A549 treated with CORT108297 at 1 μM for 4 hours (cell line): ENCODE measurements around the gene UAP1L1. TPM values are rescaled to one million over a fixed set of nuclear protein-coding genes. Genes with fewer than 3 reads are reported as not detected.

ENCODE experiments used
- total RNA-seq: library from RNA; stranded (reverse); fragments of 200-300 nt; extraction: Qiagen RNA extraction; gene quantifications from 5 replicates; pipeline ENCODE4 v1.2.3, GENCODE V29; 2022

The UAP1L1 gene, protein sequence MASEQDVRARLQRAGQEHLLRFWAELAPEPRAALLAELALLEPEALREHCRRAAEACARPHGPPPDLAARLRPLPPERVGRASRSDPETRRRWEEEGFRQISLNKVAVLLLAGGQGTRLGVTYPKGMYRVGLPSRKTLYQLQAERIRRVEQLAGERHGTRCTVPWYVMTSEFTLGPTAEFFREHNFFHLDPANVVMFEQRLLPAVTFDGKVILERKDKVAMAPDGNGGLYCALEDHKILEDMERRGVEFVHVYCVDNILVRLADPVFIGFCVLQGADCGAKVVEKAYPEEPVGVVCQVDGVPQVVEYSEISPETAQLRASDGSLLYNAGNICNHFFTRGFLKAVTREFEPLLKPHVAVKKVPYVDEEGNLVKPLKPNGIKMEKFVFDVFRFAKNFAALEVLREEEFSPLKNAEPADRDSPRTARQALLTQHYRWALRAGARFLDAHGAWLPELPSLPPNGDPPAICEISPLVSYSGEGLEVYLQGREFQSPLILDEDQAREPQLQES
- total RNA-seq = 9.5 to 17.0 TPM (median 12.6 TPM) in 5 replicates

GRCh38 chr9:137077010-137077747 is at the start of gene UAP1L1:
Gene UAP1L1, plus strand, starts transcription at chr9:137077517. Its CDS starts 16 bp downstream, at chr9:137077533.

DNA sequence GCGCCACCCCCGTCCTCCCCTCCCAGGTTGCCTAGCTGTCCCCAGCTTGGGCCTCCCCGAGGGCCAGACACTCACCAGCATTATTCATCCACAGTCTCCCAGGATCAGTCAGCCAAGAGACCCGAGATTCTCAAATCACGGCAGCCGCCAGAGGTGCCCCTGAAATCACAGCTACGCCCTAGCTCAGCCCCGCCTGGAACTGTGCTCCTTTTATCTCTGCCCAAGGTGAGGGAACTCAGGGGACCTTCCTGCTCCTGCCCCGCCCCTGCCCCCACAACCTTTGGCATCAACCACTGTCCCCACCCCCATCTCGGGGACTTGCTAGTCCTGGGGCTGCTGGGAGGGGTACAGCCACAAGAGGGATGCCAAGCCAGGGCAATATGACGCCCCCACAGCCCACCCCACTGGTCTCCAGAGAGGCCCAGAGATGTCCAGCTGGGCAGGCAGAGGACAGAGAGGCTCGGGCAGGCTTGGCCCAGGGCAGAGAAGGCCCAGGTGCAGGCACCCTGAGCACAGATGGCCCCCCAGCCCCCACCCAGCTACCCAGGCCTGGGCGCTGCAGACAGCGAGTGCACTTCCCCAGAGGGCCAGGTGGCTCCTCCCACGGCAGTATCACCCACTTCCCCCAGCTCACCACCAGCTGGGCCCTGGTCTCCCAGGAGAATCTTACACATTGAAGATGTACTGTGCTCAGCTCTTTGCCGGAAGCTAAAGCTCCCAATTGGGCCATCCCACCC is 45.2 kb upstream of the UAP1L1 start, which contains the start of gene FUT7:
FUT7 (minus strand) TSS at position 185 of the 737 bp plus-strand sequence; CDS start at position 88, 97 bp downstream.

GRCh38 chr9:137046088-137046787 is 31.1 kb upstream of the UAP1L1 start, which contains the start of gene NPDC1:
Gene NPDC1, minus strand, starts transcription at chr9:137046177. Its CDS starts 188 bp downstream, at chr9:137045989.

DNA sequence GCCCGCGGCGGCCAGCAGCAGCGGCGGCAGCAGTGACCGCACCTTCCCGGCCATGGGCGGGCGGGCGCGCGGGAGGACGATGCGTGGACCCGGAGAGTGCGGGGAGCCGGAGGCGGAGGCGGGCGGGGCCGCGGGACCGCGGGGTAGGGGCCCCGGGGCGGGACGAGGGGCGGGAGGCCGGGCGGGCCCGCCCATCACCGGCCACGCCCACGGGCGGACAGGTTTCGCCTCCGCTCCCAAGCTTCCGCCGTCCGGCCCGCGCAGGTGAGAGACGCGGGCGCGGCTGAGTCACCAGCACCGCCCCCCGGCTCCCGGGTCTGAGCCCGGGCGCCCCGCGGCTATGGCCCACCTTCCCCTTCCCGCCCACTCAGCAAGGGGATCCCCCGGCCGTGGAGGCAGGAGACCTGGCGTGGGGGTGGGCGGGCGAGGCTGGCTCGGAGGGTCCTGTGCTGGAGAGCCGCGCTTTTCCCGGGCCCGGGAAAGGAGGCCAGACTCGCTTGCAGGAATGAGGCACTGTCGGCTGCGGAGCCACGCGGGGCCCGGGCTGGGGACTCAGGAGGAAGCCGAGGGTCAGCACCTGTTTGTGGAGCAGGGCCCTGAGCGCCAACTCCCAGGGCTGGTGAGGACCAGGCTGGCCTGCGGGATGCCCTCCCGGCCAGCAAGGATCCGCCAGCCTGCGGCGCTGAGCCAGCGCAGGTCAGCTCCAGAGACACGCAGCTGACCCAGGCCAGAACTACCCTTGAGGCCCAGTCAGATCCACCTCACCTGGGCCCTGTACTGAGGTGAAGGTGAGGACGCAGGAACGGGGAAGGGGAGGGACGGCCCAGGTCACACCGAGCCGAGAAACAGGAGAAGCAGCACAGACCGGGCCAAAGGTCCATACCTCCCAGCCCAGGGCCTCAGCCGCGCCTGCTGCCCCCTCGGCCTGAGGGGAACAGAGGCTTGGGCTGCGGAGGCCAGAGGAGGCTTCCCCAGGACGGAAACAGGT is 23.1 kb upstream of the UAP1L1 start, which contains the start of gene ENTPD2:
ENTPD2 (minus strand) TSS at position 118 of the 988 bp plus-strand sequence; CDS start at position 54, 64 bp downstream.

GRCh38 chr9:137070201-137070905 is 7.0 kb upstream of the UAP1L1 start, which contains the start of gene SAPCD2:
Gene SAPCD2, minus strand, starts transcription at chr9:137070557. Its CDS starts 97 bp downstream, at chr9:137070460.

DNA sequence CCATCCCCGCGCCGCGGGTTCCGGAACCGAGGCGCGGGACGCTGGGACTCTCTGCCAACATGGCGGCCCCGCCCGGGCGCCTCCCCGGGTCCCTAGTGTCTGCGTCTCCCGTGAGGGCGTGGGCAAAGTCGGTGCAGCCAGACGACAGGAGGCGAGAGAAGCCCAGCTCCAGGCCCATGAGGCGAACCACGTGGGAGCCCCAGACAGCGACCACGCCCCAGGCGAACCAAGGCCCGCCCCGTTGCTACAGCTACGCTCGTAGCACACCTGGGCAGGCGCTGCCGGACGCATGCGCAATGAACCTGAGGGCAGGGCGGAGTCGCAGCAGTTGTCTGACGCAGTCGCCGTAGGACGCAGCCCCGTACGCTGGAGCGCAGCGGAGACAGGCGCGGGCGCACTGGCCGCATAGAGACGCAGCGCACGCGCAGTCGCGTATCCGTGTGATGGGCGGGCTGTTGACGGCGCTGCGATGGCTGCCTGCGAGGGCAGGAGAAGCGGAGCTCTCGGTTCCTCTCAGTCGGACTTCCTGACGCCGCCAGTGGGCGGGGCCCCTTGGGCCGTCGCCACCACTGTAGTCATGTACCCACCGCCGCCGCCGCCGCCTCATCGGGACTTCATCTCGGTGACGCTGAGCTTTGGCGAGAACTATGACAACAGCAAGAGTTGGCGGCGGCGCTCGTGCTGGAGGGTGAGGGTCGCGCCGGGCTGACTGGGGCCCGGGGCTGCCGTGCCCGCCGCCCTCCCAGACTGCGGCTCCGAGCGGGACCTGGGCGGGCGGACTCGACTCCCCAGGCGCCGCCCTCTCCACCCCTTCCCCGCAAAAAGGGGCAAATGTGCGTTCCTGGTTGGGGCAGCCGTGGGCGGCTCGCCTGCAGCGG is 9.5 kb downstream of the UAP1L1 start, which contains the start of gene MAN1B1:
MAN1B1 (plus strand) TSS at position 455 of the 878 bp plus-strand sequence; CDS start at position 470, 15 bp downstream.

GRCh38 chr9:137114613-137115393 is 37.5 kb downstream of the UAP1L1 start, which contains the start of gene DPP7:
Gene DPP7, minus strand, starts transcription at chr9:137114733. Its CDS starts 20 bp downstream, at chr9:137114713.

Other genes starting within 250 kb of the UAP1L1 start
- 3.3 to 4.7 TPM (median 4.6 TPM) in 5 replicates for gene AJM1, start 235.0 kb upstream of the UAP1L1 start, total RNA-seq
- gene PHPT1, start 228.1 kb upstream of the UAP1L1 start, total RNA-seq = 284 to 346 TPM (median 322 TPM) in 5 replicates
- 1.7 to 6.8 TPM (median 5.1 TPM) in 5 replicates for gene MAMDC4, start 225.2 kb upstream of the UAP1L1 start, total RNA-seq
- gene EDF1, start 211.2 kb upstream of the UAP1L1 start, total RNA-seq = 433 to 512 TPM (median 473 TPM) in 5 replicates
- gene TRAF2, start 191.0 kb upstream of the UAP1L1 start, total RNA-seq = 47.5 to 74.7 TPM (median 64.9 TPM) in 5 replicates
- gene FBXW5, start 132.8 kb upstream of the UAP1L1 start, total RNA-seq = 61.5 to 109 TPM (median 104 TPM) in 5 replicates
- 0.88 to 2.3 TPM (median 1.3 TPM) in 5 replicates for gene C8G, start 132.3 kb upstream of the UAP1L1 start, total RNA-seq
- gene LCN12, start 125.2 kb upstream of the UAP1L1 start, total RNA-seq = 0.48 to 1.5 TPM (median 1.5 TPM) in 5 replicates
- gene PTGDS, start 100.0 kb upstream of the UAP1L1 start, total RNA-seq = 0.16 to 0.81 TPM (median 0.57 TPM) in 5 replicates
- 0.03 to 0.06 TPM (median 0.05 TPM) in 4 of 5 replicates, not detected in the other for gene LCNL1, start 94.5 kb upstream of the UAP1L1 start, total RNA-seq
- 49.7 to 88.2 TPM (median 76.5 TPM) in 5 replicates for gene PAXX, start 85.1 kb upstream of the UAP1L1 start, total RNA-seq
- 2.7 to 4.5 TPM (median 3.8 TPM) in 5 replicates for gene CLIC3, start 80.9 kb upstream of the UAP1L1 start, total RNA-seq
- gene ABCA2, start 49.3 kb upstream of the UAP1L1 start, total RNA-seq = 20.4 to 30.4 TPM (median 27.8 TPM) in 5 replicates
- 0.08 to 0.09 TPM in 2 of 5 replicates, not detected in the others for gene FUT7, start 45.4 kb upstream of the UAP1L1 start, total RNA-seq
- gene NPDC1, start 31.3 kb upstream of the UAP1L1 start, total RNA-seq = 41.2 to 91.4 TPM (median 89.1 TPM) in 5 replicates
- 0.63 to 1.4 TPM (median 0.95 TPM) in 5 replicates for gene ENTPD2, start 23.5 kb upstream of the UAP1L1 start, total RNA-seq
- gene SAPCD2, start 7.0 kb upstream of the UAP1L1 start, total RNA-seq = 15.2 to 28.2 TPM (median 25.3 TPM) in 5 replicates
- 42.2 to 55.4 TPM (median 51.2 TPM) in 5 replicates for gene MAN1B1, start 9.5 kb downstream of the UAP1L1 start, total RNA-seq
- 72.4 to 138 TPM (median 129 TPM) in 5 replicates for gene DPP7, start 37.2 kb downstream of the UAP1L1 start, total RNA-seq
- gene GRIN1, start 61.6 kb downstream of the UAP1L1 start, total RNA-seq = 0.22 to 0.94 TPM (median 0.34 TPM) in 5 replicates
- 0.61 to 2.2 TPM (median 1.4 TPM) in 5 replicates for gene LRRC26, start 92.5 kb downstream of the UAP1L1 start, total RNA-seq
- gene TMEM210, start 94.5 kb downstream of the UAP1L1 start, total RNA-seq = not detected in 5 replicates
- gene ANAPC2, start 111.0 kb downstream of the UAP1L1 start, total RNA-seq = 24.9 to 40.7 TPM (median 36.9 TPM) in 5 replicates
- 102 to 161 TPM (median 150 TPM) in 5 replicates for gene SSNA1, start 111.2 kb downstream of the UAP1L1 start, total RNA-seq
- 6.2 to 10.5 TPM (median 10.1 TPM) in 5 replicates for gene TPRN, start 123.2 kb downstream of the UAP1L1 start, total RNA-seq
- 35.3 to 48.6 TPM (median 45.8 TPM) in 5 replicates for gene TMEM203, start 128.1 kb downstream of the UAP1L1 start, total RNA-seq
- 11.5 to 21.6 TPM (median 18.2 TPM) in 5 replicates for gene NDOR1, start 128.2 kb downstream of the UAP1L1 start, total RNA-seq
- 0.95 to 2.7 TPM (median 2.2 TPM) in 5 replicates for gene RNF208, start 144.7 kb downstream of the UAP1L1 start, total RNA-seq
- 2.7 to 5.0 TPM (median 4.3 TPM) in 5 replicates for gene CYSRT1, start 147.7 kb downstream of the UAP1L1 start, total RNA-seq
- gene RNF224, start 150.0 kb downstream of the UAP1L1 start, total RNA-seq = 0.09 to 0.24 TPM (median 0.14 TPM) in 5 replicates
- gene SLC34A3, start 153.4 kb downstream of the UAP1L1 start, total RNA-seq = 0.07 to 0.14 TPM (median 0.10 TPM) in 4 of 5 replicates, not detected in the other
- gene TUBB4B, start 163.8 kb downstream of the UAP1L1 start, total RNA-seq = 616 to 807 TPM (median 766 TPM) in 5 replicates
- 0.07 TPM in 1 of 5 replicates, not detected in the others for gene STPG3, start 173.8 kb downstream of the UAP1L1 start, total RNA-seq
- gene NELFB, start 177.8 kb downstream of the UAP1L1 start, total RNA-seq = 42.6 to 62.4 TPM (median 57.8 TPM) in 5 replicates
- gene TOR4A, start 200.2 kb downstream of the UAP1L1 start, total RNA-seq = 17.1 to 31.6 TPM (median 26.1 TPM) in 5 replicates
- 2.8 to 7.8 TPM (median 4.8 TPM) in 5 replicates for gene NRARP, start 224.8 kb downstream of the UAP1L1 start, total RNA-seq